Measurements from ENCODE around the gene HTR1D.

Gene HTR1D

GRCh38 chr1:23149114-23149513 is 68.2 kb downstream of the HTR1D start:
- DNase-seq: no peak

GRCh38 chr1:23148084-23148483 is 69.2 kb downstream of the HTR1D start:
- DNase-seq: no peak
